ENCODE measurements around the gene GSTP1. TPM values are rescaled to one million over a fixed set of nuclear protein-coding genes. Genes with fewer than 3 reads are reported as not detected.

The GSTP1 gene
- total and polyA plus RNA-seq, 9 of the 15 experiments (the other 6 are each of a cell fraction or from before 2014, with no cell fraction given): 592 to 2,150 (median 1,204) TPM

- TF ChIP-seq RERE (CRISPR knock-in tag; IDR thresholded peaks at IDR 0.05; ENCODE audit: borderline replicate concordance) (no peak), KLF6 (CRISPR knock-in tag; IDR thresholded peaks at IDR 0.05; ENCODE audit: borderline replicate concordance) (no peak), CCNT2 (IDR thresholded peaks at IDR 0.05; ENCODE audit: borderline replicate concordance, extremely low read depth, insufficient read length, low read depth, low read length) (no peak), ZNF445 (CRISPR knock-in tag; IDR thresholded peaks at IDR 0.05; ENCODE audit: low read depth) (no peak), NFXL1 (CRISPR knock-in tag; IDR thresholded peaks at IDR 0.05) (no peak), YY1 (IDR thresholded peaks at IDR 0.05; ENCODE audit: borderline replicate concordance in 1 of 3, control insufficient read depth in 1 of 3, extremely low read depth in 1 of 3, insufficient read depth in 3 of 3, insufficient read length in 1 of 3, insufficient replicate concordance in 2 of 3, low read depth in 1 of 3, low read length in 2 of 3) (peak in 2 of 3 experiments; percentile 40 to 74), OTX1 (CRISPR knock-in tag; IDR thresholded peaks at IDR 0.05) (no peak), HSF4 (CRISPR knock-in tag; IDR thresholded peaks at IDR 0.05; ENCODE audit: borderline replicate concordance) (no peak), GABPB1 (CRISPR knock-in tag; IDR thresholded peaks at IDR 0.05) (no peak), RNF219 (CRISPR knock-in tag; IDR thresholded peaks at IDR 0.05) (no peak), SRSF1 (IDR thresholded peaks at IDR 0.05; ENCODE audit: low read depth, low read length) (no peak), KDM2B (CRISPR knock-in tag; IDR thresholded peaks at IDR 0.05) (no peak)
- TF ChIP-seq, protein P1, sequence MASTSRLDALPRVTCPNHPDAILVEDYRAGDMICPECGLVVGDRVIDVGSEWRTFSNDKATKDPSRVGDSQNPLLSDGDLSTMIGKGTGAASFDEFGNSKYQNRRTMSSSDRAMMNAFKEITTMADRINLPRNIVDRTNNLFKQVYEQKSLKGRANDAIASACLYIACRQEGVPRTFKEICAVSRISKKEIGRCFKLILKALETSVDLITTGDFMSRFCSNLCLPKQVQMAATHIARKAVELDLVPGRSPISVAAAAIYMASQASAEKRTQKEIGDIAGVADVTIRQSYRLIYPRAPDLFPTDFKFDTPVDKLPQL (IDR thresholded peaks at IDR 0.05; ENCODE audit: extremely low read depth, insufficient read length): no peak
- TF ChIP-seq, protein P2, sequence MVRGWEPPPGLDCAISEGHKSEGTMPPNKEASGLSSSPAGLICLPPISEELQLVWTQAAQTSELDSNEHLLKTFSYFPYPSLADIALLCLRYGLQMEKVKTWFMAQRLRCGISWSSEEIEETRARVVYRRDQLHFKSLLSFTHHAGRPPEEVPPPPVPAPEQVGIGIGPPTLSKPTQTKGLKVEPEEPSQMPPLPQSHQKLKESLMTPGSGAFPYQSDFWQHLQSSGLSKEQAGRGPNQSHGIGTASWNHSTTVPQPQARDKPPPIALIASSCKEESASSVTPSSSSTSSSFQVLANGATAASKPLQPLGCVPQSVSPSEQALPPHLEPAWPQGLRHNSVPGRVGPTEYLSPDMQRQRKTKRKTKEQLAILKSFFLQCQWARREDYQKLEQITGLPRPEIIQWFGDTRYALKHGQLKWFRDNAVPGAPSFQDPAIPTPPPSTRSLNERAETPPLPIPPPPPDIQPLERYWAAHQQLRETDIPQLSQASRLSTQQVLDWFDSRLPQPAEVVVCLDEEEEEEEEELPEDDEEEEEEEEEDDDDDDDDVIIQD (CRISPR knock-in tag; IDR thresholded peaks at IDR 0.05): no peak
Measured at GRCh38 chr11:67600324-67601029, 16.9 kb downstream of the GSTP1 start (continued).
